SK-N-SH treated with all-trans-retinoic acid at 6 μM for 48 hours (cell line): ENCODE data around the gene ARHGEF11.

ENCODE experiments used
- ATAC-seq: fragments of 200-7000 bp; cut with Tn5 transposase; 3 replicates; pipeline ENCODE4 v1.9.1; 2020; ENCODE audit warnings: mild to moderate bottlenecking, moderate library complexity
- ARNTL ChIP-seq: fragments of 450-650 bp; formaldehyde crosslinking; IDR thresholded peaks from 2 replicates; pipeline ENCODE4 v1.5.0; 2020; ENCODE audit warnings: low read depth, mild to moderate bottlenecking, moderate library complexity, borderline replicate concordance
- CREB5 ChIP-seq: fragments of 250-450 bp; sonication (Bioruptor Pico); IDR thresholded peaks from 2 replicates; pipeline ENCODE4 v1.5.1; 2020; ENCODE audit warnings: low read depth, mild to moderate bottlenecking, moderate library complexity
- CSDC2 ChIP-seq: fragments of 250-450 bp; sonication (Bioruptor Pico); IDR thresholded peaks from 2 replicates; pipeline ENCODE4 v1.5.0; 2020; ENCODE audit warnings: mild to moderate bottlenecking, moderate library complexity
- ESRRG ChIP-seq: fragments of 250-450 bp; sonication (Bioruptor Pico); IDR thresholded peaks from 2 replicates; pipeline ENCODE4 v1.6.1; 2021; ENCODE audit warnings: mild to moderate bottlenecking
- GLIS3 ChIP-seq: fragments of 250-450 bp; sonication (Bioruptor Pico); IDR thresholded peaks from 2 replicates; pipeline ENCODE4 v1.5.0; 2020; ENCODE audit warnings: mild to moderate bottlenecking, moderate library complexity
- ISL1 ChIP-seq: fragments of 250-450 bp; sonication (Bioruptor Pico); IDR thresholded peaks from 2 replicates; pipeline ENCODE4 v2.1.2; 2022; ENCODE audit warnings: mild to moderate bottlenecking, moderate library complexity
- OSR1 ChIP-seq: fragments of 250-450 bp; sonication (Bioruptor Pico); IDR thresholded peaks from 2 replicates; pipeline ENCODE4 v1.8.0; 2022; ENCODE audit warnings: moderate library complexity, mild to moderate bottlenecking, inconsistent platforms
- POU6F1 ChIP-seq: fragments of 250-450 bp; sonication (Bioruptor Pico); IDR thresholded peaks from 2 replicates; pipeline ENCODE4 v1.8.0; 2021; ENCODE audit warnings: low read depth, mild to moderate bottlenecking, moderate library complexity, borderline replicate concordance
- PPARA ChIP-seq: fragments of 250-450 bp; sonication (Bioruptor Pico); IDR thresholded peaks from 2 replicates; pipeline ENCODE4 v1.5.0; 2020; ENCODE audit warnings: mild to moderate bottlenecking, borderline replicate concordance
- RARB ChIP-seq: fragments of 250-450 bp; sonication (Bioruptor Pico); IDR thresholded peaks from 2 replicates; pipeline ENCODE4 v1.8.0; 2021; ENCODE audit warnings: mild to moderate bottlenecking, moderate library complexity
- SNAI2 ChIP-seq: fragments of 250-450 bp; sonication (Bioruptor Pico); IDR thresholded peaks from 2 replicates; pipeline ENCODE4 v1.5.0; 2020; ENCODE audit warnings: mild to moderate bottlenecking, moderate library complexity
- TCF4 ChIP-seq: fragments of 250-450 bp; sonication (Bioruptor Pico); IDR thresholded peaks from 2 replicates; pipeline ENCODE4 v1.8.0; 2021; ENCODE audit warnings: mild to moderate bottlenecking, moderate library complexity, borderline replicate concordance
- TOX ChIP-seq: fragments of 250-450 bp; sonication (Bioruptor Pico); IDR thresholded peaks from 2 replicates; pipeline ENCODE4 v1.8.0; 2021; ENCODE audit warnings: mild to moderate bottlenecking, moderate library complexity, borderline replicate concordance
- TSHZ2 ChIP-seq: fragments of 250-450 bp; sonication (Bioruptor Pico); IDR thresholded peaks from 2 replicates; pipeline ENCODE4 v1.5.0; 2020; ENCODE audit warnings: mild to moderate bottlenecking, moderate library complexity
- ZC3H10 ChIP-seq: fragments of 250-450 bp; sonication (Bioruptor Pico); IDR thresholded peaks from 2 replicates; pipeline ENCODE4 v1.5.1; 2021; ENCODE audit warnings: mild to moderate bottlenecking, moderate library complexity
- ZFP3 ChIP-seq: fragments of 250-450 bp; sonication (Bioruptor Pico); IDR thresholded peaks from 2 replicates; pipeline ENCODE4 v1.5.0; 2020; ENCODE audit warnings: mild to moderate bottlenecking, moderate library complexity
- ZFP30 ChIP-seq: fragments of 450-650 bp; formaldehyde crosslinking; IDR thresholded peaks from 2 replicates; pipeline ENCODE4 v1.5.0; 2022; ENCODE audit warnings: mild to moderate bottlenecking, moderate library complexity
- ZNF565 ChIP-seq: fragments of 450-650 bp; formaldehyde crosslinking; conservative IDR thresholded peaks from 2 replicates; pipeline ENCODE4 v1.5.0; 2020; ENCODE audit warnings: low read depth, mild to moderate bottlenecking, moderate library complexity
- ZNF8 ChIP-seq: fragments of 450-650 bp; formaldehyde crosslinking; IDR thresholded peaks from 2 replicates; pipeline ENCODE4 v1.5.0; 2020; ENCODE audit warnings: mild to moderate bottlenecking, moderate library complexity
- TF ChIP-seq, protein P1 (sequence below): fragments of 250-450 bp; sonication (Bioruptor Pico); IDR thresholded peaks from 2 replicates; pipeline ENCODE4 v1.5.1; 2021; ENCODE audit warnings: mild to moderate bottlenecking, moderate library complexity
- TF ChIP-seq, protein P2 (sequence below): fragments of 250-450 bp; sonication (Bioruptor Pico); IDR thresholded peaks from 2 replicates; pipeline ENCODE4 v1.8.0; 2020; ENCODE audit warnings: mild to moderate bottlenecking, moderate library complexity, borderline replicate concordance

Gene ARHGEF11

GRCh38 chr1:156892190-156893047 lies 153.1 kb downstream of the ARHGEF11 start (continued):
- no peak for TF ChIP-seq GLIS3
- no peak for TF ChIP-seq CREB5 (CRISPR knock-in tag)
- TF ChIP-seq ZFP3 (CRISPR knock-in tag) = no peak
- TF ChIP-seq ZNF565 = no peak
- TF ChIP-seq, protein P1, sequence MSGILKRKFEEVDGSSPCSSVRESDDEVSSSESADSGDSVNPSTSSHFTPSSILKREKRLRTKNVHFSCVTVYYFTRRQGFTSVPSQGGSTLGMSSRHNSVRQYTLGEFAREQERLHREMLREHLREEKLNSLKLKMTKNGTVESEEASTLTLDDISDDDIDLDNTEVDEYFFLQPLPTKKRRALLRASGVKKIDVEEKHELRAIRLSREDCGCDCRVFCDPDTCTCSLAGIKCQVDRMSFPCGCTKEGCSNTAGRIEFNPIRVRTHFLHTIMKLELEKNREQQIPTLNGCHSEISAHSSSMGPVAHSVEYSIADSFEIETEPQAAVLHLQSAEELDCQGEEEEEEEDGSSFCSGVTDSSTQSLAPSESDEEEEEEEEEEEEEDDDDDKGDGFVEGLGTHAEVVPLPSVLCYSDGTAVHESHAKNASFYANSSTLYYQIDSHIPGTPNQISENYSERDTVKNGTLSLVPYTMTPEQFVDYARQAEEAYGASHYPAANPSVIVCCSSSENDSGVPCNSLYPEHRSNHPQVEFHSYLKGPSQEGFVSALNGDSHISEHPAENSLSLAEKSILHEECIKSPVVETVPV = no peak

DNA sequence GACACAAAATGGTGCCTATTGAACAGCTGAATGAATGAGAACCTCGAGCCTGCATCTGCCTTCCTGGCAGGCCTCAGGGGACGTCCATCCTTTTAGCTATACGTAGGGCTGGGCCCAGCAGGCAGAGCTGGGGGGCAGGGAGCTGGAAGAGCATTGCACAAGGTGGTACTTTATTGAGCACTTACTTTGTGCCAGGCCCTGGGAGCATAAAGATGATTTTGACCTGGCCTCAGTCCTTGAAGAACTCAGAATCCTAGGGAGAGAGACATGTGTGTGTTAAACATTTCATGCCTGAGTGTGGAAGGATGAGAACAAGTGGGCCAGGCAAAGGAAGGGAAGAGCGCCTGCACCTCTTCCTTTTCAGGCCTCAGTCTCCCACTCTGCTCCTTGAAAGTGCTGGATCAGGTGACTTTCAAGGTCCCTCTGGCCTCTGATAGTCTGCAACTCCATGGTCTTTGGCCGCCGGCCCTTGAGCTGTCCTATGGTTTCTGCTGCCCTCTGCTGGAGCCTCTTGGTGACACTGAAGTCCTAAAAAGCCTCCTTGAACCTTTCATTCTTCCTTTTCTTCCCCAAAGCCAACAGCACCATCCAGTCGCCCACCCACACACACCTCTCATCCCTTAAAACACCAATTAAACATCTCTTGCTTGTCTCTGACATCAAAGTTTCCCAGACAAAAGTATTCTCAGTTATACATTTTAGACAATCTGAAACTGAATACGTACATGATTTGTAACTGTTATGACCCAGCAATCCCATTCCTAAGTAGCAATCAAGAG lies 155.6 kb downstream of the ARHGEF11 start:
- ATAC-seq = peak; percentile 74
- TF ChIP-seq PPARA (CRISPR knock-in tag) (no peak), GLIS3 (no peak), POU6F1 (CRISPR knock-in tag) (no peak), RARB (CRISPR knock-in tag) (no peak), ARNTL (no peak), OSR1 (CRISPR knock-in tag) (no peak), ZNF565 (no peak), TOX (CRISPR knock-in tag) (no peak), ZC3H10 (CRISPR knock-in tag) (no peak), TSHZ2 (CRISPR knock-in tag) (no peak), ISL1 (CRISPR knock-in tag) (no peak), ESRRG (CRISPR knock-in tag) (no peak), TCF4 (no peak), CSDC2 (CRISPR knock-in tag) (no peak)
- TF ChIP-seq, protein P2, sequence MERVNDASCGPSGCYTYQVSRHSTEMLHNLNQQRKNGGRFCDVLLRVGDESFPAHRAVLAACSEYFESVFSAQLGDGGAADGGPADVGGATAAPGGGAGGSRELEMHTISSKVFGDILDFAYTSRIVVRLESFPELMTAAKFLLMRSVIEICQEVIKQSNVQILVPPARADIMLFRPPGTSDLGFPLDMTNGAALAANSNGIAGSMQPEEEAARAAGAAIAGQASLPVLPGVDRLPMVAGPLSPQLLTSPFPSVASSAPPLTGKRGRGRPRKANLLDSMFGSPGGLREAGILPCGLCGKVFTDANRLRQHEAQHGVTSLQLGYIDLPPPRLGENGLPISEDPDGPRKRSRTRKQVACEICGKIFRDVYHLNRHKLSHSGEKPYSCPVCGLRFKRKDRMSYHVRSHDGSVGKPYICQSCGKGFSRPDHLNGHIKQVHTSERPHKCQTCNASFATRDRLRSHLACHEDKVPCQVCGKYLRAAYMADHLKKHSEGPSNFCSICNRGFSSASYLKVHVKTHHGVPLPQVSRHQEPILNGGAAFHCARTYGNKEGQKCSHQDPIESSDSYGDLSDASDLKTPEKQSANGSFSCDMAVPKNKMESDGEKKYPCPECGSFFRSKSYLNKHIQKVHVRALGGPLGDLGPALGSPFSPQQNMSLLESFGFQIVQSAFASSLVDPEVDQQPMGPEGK (CRISPR knock-in tag) = no peak

DNA sequence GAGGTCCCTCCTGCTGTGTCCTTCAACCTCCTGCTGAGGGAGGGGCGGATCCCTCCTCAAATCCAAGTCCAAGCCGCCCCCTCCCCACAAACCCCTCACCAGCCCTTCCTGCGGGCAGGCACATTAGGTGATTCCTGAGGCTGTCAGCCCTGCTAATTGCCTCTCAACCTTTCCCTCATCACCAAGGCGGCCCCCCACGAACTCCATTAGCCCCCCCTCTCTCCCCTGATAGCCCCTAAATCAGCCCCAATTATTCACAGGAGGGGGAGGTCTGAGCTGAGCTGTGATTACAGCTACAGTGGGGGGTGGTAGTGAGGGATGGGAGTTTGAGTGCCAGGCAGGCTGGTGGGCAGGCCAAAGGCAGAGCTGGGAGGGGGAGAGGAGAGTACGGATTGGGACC lies 157.8 kb downstream of the ARHGEF11 start:
- TF ChIP-seq POU6F1 (CRISPR knock-in tag) (no peak), RARB (CRISPR knock-in tag) (no peak), SNAI2 (no peak), ZNF565 (no peak), TCF4 (no peak), GLIS3 (no peak), OSR1 (CRISPR knock-in tag) (no peak), ZNF8 (CRISPR knock-in tag) (no peak), ESRRG (CRISPR knock-in tag) (no peak), ZFP3 (CRISPR knock-in tag) (no peak), ZFP30 (CRISPR knock-in tag) (no peak), ISL1 (CRISPR knock-in tag) (no peak)
- TF ChIP-seq, protein P2 (CRISPR knock-in tag) = no peak
- TF ChIP-seq, all 23 proteins: peak for 0

More for the DNA sequence above, 157.8 kb downstream of the ARHGEF11 start:
- no peak for ATAC-seq
